Stimulated activated CD4-positive, alpha-beta T cell treated with anti-CD3 and anti-CD28 coated beads, TNF-alpha, amount 100 ng/mL, for 24 hours (primary cell): Measurements from ENCODE around the gene CELF4.

Experiments
- DNase-seq, 3 experiments: peaks; one replicate each; pipeline ENCODE4 v3.0.0-alpha.2; 2020; ENCODE audit warnings: low read depth in 3 of 3

CELF4 gene

DNA sequence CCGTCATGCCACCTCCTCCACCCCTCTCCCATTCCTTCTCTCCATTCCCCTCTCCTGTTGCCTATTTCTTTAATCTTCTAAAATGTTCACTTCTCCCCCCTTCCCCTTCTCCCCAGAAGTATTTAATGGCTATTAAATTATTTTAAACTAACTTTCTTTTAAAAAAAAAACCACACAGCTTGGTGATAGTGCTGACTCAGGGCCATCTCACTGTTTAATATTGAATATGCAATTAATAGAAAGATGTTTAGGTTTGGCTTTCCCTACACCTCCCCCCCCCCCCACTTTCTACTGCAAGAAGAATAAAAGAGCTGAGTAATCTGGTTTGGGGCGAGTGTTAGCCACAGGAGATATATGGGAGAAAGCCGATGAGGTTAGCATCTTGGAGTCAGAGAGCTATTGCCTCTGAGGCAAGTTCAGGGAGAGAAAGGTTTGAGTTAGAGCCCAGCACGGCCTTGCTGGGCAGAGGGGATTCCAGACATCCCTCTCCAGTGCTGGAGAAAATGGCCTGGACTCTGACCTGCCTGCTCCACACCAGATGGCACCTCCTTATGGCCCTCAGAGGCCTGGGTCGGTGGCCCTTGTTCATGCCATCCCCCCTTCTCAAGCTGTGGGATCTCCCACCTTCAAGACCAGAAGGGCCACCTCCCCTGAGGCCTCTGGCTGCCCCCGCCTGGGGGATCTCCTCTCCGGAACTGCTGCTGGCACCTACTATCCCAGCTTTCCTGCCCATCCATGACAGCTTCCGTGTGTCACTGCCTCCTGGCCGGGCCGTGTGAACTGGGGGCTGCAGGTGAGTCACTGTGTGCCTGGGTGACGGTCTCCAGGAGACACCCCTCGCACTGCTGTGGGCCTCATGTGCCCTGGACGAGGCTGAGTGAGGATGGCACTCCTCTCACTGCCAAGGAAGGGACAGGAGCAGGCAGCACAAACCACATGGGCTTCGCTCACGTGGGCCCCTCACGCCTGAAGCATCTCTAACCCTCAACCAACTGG is 246.9 kb downstream of the CELF4 start:
- DNase-seq: no peak

DNA sequence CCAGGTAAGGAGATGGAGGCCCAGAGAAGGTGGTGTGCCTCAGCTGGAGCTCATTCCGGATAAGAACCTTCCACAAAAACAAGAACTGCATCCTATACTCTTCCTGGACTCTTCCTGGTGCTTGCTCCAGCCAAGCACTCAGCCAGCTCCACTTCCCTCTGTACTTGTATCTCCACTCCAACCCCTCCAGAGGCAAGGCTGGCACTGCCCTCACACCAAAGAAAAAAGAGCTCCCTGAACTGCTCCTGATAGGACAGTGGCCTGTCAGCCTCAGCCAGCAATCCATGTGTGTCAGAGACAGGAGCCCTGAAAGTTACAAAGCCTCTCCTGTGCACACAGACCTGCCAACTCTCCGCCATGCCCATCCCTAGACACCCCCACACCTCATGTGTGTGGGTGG is 248.1 kb downstream of the CELF4 start:
- DNase-seq: no peak

DNA sequence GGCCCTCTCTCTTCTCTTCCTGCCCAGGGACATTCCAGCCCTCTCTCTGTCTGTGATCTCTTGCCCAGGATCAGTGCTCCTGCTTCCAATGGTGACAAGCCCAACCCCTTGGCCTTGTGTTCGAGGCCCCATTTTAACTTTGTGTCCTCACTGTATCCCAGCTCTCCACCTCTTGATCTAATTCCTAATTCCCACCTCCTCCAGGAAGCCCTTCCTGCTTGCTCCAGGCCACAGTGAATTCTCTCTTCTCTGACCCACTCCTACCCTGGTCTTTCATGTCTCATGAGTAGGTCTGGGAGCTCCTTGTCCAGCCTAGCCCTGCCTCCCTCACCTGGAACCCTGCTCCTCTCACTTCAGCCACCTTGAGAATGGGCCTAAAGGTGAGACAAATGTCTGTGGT is 249.1 kb downstream of the CELF4 start:
- no peak for DNase-seq

DNA sequence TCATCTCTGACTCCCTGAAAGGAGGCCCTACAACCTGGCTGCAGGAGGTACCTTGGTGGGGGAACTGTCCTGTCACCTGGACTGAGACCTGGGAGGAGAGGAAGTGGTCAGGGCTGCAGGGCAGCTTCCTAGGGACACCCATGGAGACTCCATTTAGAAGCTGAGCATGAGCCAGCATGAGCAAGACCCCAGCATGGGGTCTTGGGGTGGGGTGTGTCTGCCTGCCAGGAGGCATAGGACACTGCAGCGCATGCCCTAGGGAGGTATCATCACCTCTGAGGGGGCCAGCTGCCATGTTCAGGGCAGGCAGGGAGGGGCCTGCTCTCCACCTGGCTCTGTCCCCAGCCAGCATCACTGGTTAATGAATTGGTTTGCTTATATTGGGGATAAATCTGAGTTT is 249.7 kb downstream of the CELF4 start:
- no peak for DNase-seq

DNA sequence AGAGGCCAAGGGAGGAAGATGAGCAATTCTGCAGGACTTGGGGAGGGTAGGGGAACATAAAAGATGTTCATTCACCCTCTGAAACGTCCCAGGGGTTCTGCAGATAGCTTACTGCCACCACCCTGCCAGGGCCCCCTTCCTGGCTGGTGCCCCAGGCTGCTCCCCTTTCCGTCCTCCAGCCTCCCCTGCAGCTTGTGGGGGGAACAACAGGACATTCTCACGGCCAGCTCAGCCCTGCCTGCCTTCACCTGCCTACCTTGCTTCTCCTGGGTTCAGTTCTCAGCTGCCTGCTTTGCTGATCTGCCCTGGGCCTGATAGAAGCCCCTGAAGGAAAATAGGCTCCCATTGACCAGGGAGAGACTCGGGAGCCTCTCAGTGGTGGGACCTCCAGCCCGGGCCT is 251.1 kb downstream of the CELF4 start:
- DNase-seq: no peak

DNA sequence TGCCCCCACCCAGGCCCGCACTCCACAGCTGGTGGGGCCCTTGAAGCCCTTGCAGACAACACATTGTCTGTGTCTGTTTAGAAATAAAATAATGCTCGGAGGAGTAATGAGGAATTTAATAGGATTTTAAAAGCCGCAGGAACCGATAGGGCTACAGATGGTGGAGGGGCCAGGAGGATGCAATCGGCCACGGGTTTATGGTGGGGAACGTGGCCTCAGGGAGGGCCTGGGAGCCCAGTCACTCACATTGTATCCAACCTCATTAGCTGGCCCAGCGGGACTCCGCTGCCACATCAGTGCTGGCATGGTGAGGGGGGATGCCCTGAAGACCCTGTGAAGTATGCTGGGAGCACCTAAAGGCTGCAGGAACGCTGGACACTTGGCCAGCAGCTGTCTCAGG is 252.0 kb downstream of the CELF4 start:
- DNase-seq: no peak

DNA sequence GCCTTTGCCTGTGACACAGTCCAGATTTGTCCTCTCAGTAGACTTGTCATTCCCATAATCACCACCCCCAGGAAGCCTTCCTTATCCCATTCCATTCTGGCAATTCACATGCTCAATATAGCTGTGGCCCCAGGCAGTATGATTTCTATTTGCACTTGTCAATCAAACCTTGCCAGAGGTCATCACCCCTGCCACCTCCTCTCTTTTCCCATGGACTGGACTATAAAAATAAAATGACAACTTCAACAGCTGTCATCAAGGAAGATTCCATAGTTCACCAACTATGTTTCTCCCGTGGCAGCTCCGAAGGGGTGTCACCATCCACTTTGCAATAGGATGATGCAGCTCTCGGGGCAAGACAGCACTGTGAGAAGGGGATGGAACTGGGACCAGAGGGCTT is 255.7 kb downstream of the CELF4 start:
- DNase-seq: no peak

DNA sequence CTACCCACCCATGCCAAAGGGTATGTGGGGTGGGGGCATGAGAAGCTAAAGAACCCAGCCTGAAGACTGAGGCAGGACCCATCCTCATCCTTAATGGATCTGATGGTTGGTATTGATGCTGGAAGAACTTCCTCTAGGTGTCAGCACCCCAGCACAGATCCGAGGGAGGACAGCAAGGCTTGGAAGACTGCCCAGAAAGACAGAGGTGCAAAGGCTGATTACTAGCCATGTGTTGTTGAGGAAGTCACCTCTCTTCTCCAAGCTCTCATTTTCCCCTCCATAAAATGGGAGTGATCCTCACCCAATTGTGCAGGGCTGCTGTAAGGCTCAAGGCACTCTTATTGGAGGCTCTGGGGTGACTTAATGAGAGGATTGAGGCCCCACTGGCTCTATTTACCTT is 256.5 kb downstream of the CELF4 start:
- no peak for DNase-seq

DNA sequence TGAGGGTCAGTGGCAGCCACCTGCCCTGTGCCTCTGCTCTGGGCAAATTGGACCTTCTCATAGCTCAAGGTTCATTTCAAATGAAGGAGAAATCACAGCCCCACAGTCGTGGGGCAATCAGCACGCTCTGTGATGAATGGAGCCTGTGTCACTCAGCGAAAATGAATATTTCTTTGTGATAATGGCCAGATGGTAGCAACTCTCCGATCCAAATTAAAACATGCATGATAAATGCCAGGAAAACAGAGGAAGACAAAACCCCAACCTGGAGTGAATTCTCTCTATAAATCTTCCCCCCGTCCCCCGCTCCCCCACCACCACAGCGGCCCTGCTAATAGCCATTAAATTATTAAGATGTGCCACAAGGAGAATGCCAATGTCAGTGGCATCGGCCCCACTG is 258.4 kb downstream of the CELF4 start:
- DNase-seq: no peak

DNA sequence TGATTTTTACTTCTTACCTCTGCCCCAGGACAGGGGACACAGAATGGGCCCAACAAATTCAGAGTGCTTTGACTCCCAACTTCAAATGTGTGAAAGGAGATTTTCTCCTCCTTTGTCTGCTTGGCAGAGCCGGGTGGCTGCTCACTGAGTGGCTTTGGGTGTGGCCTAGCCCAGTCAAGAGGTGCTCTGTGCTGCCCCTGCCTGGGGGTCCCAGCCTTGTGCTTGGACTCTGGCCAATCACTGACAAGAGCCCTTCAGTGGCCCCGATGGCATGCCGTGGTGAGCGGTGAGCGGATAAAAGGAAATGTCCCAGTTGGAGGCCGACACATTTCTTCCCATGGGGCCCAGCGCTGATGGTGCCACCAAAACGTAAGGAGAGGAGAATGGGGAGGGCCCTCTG is 259.2 kb downstream of the CELF4 start:
- no peak for DNase-seq

DNA sequence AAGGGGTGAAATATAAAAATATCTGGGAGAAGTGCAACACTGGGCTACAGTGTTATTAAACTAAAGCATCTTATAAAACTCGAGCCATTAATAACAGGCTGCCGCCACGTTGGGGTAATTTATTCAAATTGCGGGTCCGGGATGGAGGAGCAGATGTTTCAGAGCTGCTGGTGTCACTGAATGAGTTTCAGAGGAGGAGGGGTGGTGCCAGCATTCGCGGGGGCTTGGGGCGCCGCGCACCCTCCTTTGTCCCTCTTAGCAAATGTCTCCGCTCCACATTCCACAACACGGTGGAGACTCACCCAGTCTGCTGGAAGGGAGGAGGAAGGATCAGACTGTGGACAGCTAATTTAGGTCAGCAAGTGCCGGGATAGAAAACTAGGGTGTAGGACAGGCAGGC is 260.5 kb downstream of the CELF4 start:
- DNase-seq: no peak

DNA sequence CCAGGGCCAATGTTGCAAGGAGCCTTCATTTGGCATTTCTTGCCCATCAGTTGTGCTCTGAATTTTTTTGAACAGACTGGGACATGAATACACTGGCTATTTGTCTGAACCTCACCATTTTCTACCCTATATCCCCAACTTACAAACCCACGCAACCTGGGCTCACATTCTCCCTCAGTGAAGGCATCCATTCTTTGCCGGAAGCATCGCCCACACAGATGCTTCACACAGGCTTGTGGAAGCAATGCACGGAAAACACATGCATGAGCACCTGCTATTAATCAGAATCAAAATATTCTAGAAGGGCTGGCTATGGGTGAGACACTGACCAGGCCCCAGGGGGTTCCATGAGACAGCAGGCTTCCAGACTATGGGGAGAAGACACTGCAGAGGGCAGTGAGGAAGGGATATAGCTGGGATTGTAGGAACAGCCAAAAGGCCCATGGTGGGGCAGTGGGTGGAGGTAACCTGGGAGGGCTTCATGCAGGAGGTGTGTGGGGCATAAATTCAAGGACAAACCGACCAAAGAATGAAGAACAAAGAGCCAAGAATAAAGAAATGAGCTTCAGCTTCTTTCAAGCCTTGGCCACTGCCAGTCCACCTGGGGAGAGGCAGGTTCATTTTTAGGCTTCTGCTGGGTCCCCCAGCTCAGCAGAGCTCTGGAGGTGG is 261.5 kb downstream of the CELF4 start:
- DNase-seq: no peak

DNA sequence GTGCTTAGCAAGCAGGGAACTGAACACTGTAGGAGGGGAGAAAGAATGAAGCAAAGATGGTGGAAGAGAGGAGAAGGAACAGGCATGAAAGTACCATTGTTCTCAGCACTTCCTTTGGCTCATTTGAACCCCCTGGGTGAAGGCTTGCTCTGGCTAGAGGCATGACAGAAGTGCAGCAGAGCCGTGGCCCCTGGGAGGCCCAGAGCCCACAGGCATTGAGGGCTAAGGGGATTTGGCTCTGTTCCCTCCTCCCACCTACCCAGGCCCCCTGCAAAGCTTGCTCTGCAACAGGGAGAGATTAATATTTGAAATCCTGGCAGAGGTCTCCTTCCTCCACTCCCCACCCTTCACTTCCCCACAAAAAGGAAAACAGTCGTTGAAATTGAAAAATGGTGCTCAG is 262.6 kb downstream of the CELF4 start:
- DNase-seq: no peak

DNA sequence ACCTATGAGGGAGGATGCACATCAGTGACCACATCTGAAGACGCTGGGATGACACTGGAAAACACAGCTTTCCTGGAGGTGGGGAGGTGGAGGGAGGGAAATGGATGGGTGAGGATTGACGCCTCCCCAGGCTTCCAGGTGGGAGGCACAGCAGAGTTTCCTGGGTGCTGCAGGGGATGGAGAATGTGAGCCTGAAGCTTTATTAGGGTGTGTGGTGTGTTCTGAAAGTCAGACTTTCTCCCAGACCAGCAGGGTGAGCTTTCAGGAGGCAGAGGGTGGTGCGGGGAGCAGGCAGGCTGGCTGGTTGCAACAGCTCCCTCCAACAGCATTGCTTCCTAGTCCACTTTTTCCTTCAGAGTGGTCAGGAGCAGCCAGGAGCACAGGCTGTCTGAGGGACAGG is 263.1 kb downstream of the CELF4 start:
- no peak for DNase-seq

DNA sequence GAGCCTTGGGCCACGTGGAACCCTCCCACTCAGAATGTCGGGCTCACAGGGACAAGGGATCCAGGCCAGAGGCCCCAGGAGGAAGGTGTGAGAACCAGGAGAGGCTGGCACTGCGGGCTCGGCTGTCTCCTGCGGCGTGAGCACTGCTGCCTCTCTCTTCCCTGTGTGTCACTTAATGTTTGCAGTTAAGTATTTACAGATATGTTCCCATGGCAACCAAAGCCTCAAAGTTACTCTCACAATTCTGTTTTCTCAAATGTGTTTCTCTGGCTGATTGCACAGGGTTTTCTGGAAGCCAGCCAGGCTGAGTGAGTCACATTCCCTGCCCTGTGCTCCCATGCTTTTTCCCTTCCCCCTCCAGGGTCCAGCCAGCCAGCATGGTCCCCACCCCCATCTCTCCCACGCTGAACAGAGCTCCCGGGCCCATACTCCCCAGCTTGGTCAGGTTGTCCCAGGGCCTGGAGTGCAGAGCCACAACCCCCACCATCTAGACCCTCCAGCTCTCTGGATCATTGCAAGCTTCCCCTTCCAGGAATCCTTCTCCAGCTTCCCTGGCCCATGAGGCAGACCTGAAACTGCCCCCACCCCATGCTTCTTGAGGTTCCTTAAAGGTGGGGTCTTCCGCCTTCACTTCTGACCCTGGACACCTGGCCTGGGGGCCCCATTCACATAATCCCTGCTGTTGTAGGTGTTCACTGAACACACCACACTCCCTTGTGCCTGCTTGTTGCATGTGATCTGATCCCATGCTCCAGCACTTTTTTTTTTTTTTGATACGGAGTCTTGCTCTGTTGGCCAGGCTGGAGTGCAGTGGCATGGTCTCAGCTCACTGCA is 265.9 kb downstream of the CELF4 start:
- DNase-seq: no peak

DNA sequence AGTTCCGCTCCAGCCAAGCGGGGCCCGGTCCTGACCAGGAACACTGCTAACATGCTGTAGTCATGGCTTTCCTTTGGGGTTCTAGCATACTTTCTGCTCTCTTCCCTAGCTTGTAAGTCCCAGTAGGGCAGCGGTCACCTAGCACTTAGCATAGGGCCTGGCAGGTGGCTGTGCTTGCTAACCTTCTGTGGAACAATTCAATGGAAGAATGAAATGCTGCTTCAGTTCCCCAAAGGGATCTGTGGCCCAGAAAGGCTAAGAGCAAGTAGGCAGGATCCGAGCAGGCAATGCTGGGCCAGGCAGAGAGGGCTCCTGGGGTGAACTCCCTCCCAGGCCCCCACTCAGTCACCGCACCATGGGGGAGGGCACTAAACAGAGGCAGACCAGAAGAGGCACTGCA is 266.8 kb downstream of the CELF4 start:
- DNase-seq: no peak

DNA sequence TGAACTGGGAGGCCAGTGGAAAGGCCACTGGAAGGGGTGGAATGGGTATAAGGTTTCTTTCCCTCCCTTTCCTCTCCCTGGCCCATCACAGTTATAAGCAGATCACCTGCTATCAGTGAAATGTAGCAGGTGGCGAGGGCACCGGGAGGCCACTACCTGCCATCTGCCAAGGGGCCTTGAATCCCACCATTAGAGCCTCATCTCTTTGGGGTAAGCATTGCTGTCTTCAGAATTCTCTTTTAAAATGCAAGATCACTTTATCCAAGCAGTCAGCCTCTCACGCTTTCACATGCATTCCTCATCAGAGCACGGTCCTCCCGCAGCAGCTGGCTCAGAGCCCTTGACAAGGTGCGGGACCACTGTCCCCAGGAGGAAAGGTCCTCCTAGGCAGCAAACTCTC is 268.5 kb downstream of the CELF4 start:
- DNase-seq: no peak

DNA sequence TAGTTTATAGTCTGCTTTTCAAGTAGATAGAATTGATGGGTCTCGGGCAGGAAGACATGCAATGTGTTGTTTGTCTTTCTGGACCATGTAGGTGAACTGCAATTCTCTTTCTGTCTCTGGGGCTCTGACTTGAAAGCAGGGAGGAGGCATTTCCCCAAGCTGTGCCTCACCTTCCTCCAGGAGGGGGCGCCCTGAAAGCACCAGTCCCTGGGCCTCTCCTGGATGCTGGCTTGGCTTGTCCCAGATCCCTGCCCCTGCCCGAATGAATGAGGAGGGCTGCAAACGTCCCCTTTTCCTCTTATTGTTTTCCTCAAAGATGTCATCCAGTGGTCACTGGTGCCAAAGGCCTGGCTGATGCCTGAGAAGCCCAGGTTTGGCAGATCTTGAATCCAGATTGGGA is 270.6 kb downstream of the CELF4 start:
- no peak for DNase-seq

DNA sequence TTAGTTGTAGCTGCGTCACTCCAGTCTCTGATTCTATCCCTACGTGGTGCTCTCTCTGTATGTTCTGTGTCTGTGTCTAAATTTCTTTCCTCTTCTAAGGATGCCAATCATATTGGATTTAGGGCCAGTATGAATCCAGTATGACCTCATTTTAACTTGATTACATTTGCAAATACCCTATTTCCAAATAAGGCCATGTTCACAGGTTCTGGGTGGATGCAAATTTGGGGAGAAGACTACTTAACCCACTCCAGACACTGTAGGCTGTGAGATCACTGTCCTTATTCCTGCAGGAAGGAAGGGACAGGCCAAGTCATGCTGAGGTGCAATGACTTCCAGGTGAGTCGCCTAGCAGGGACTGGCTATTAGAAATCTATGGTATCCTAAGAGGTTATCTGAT is 272.2 kb downstream of the CELF4 start:
- DNase-seq: no peak

DNA sequence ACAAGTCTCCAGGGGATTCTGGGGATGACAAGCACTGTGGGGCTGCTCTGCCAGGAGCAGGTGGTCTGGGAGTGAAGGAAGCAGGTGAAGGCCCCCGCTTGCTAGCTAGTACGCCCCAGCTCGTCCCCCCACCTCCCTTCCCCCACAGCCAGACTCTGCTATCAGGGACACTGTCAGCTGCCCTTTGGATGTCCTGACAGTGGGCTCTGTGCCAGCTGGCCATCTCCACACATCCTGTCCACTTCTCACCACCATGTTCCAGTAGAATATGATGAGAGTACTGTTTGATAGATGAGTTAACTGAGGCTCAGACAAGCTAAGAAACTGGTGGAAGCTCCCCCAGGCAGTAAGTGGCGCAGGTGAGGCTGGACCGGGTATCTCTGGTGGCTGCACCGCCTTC is 276.2 kb downstream of the CELF4 start:
- no peak for DNase-seq

DNA sequence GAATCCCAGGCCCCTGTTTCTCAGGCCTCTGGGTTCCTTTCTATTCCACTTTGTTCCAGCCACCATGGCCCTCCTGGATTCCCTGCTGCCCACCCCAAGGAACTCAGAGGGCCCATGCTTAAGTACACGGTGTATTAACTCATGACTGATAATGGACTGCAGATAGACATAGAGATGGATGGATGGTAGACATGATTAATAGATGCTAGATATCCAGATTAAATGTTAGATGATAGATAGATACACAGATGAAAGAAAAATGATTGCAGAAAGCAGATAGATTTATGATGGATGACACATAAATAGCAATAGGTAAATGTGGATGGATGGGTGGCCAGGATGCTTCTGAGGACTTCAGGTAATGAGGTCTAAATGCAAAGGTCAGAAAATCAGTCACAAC is 278.0 kb downstream of the CELF4 start:
- no peak for DNase-seq

DNA sequence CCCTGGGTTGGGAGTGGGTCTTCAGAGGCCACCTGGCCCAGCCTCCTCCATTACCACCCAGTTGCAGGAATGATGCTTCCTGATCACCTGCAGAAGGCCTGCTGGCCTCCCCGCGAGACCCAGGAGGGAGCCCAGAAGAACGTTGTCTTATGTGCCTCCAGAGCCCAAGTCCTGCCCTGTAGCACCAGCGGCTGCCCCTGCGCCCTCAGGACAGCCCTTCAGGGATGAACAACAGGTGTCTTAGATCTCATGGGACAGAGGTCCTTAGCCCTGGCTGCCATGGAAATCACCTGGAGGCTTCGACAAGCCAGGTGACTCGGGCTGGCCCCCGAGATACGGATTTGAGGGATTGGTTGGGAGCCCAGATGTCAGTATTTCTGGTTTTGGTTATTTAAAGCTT is 278.8 kb downstream of the CELF4 start:
- DNase-seq: no peak
